HG02623 (cell line): ENCODE data around the gene CCDC124.
A peak's percentile ranks its signal among the peaks of the same experiment; 100 is the strongest.
"Not testable (repeated sequence)": the region's sequence is repeated elsewhere in the genome, so short reads cannot be mapped to it uniquely, and the experiment has no call there.

Experiments used
- ATAC-seq: cut with Tn5 transposase; IDR thresholded peaks from one replicate; pipeline ENCODE4 v1.9.1; 2021; ENCODE audit warnings: moderate library complexity; ENCODE audit not compliant: unreplicated experiment

CCDC124 gene

GRCh38 chr19:17932485-17933338, at the start of gene CCDC124:
Gene CCDC124, plus strand, starts transcription at chr19:17933015. Its CDS starts 3,406 bp downstream, at chr19:17936421.
- ATAC-seq = peak; percentile 72

GRCh38 chr19:17883627-17884410, 49.0 kb upstream of the CCDC124 start:
- ATAC-seq = no peak

GRCh38 chr19:17886515-17886914, 46.3 kb upstream of the CCDC124 start:
- ATAC-seq = no peak

GRCh38 chr19:17887221-17887620, 45.6 kb upstream of the CCDC124 start:
- ATAC-seq = not testable (repeated sequence)

GRCh38 chr19:17888260-17888659, 44.6 kb upstream of the CCDC124 start:
- ATAC-seq = no peak

- ATAC-seq = no peak
These were observed 43.1 kb upstream of the CCDC124 start for GRCh38 chr19:17889609-17890214.

GRCh38 chr19:17893766-17894165, 39.0 kb upstream of the CCDC124 start:
- no peak for ATAC-seq

GRCh38 chr19:17902701-17903100, 30.1 kb upstream of the CCDC124 start:
- ATAC-seq = no peak

GRCh38 chr19:17908244-17908643, 24.6 kb upstream of the CCDC124 start:
- no peak for ATAC-seq

GRCh38 chr19:17909003-17909732, 23.6 kb upstream of the CCDC124 start:
- ATAC-seq = no peak

GRCh38 chr19:17910791-17911360, 21.9 kb upstream of the CCDC124 start:
- ATAC-seq = no peak

GRCh38 chr19:17915940-17916593, 16.7 kb upstream of the CCDC124 start:
- no peak for ATAC-seq

GRCh38 chr19:17918151-17918550, 14.7 kb upstream of the CCDC124 start:
- not testable (repeated sequence) for ATAC-seq

- not testable (repeated sequence) for ATAC-seq
These were observed 13.7 kb upstream of the CCDC124 start for GRCh38 chr19:17919122-17919521.

- ATAC-seq = no peak
These were observed 12.3 kb upstream of the CCDC124 start for GRCh38 chr19:17920527-17920926.

- no peak for ATAC-seq
These were observed 10.7 kb upstream of the CCDC124 start for GRCh38 chr19:17922138-17922537.

- ATAC-seq = no peak
These were observed 6.8 kb upstream of the CCDC124 start for GRCh38 chr19:17926044-17926443.

GRCh38 chr19:17929056-17929455, 3.8 kb upstream of the CCDC124 start:
- ATAC-seq = no peak

GRCh38 chr19:17931532-17932191, 1.2 kb upstream of the CCDC124 start:
- no peak for ATAC-seq
